Astrocyte (in vitro differentiated cells and primary cell): Measurements from ENCODE around the gene PKD1.
"Not testable (repeated sequence)": the region's sequence is repeated elsewhere in the genome, so short reads cannot be mapped to it uniquely, and the experiment has no call there.

Experiments
- CTCF ChIP-seq: IDR thresholded peaks from 2 replicates; pipeline ENCODE4 v1.5.1; 2011; ENCODE audit warnings: low read depth, mild to moderate bottlenecking, inconsistent platforms, low read length, moderate library complexity; ENCODE audit not compliant: insufficient read depth
- EZH2 ChIP-seq: IDR thresholded peaks from 2 replicates; pipeline ENCODE4 v1.6.1; 2012; ENCODE audit warnings: mild to moderate bottlenecking, low read length, inconsistent platforms; ENCODE audit not compliant: insufficient read depth

GRCh38 chr16:2114885-2115590 lies 20.7 kb downstream of the PKD1 start:
- TF ChIP-seq CTCF, EZH2: not testable (repeated sequence)
